Cardiac muscle cell (in vitro differentiated cells and primary cell): ENCODE results near the gene ACAN. TPM values are rescaled to one million over a fixed set of nuclear protein-coding genes. Genes with fewer than 3 reads are reported as not detected.

Experiments used
- DNase-seq, 2 donors: peaks; one replicate each; pipeline versions ENCODE4 v3.0.0 to v3.0.0-alpha.2; 2010 to 2017; ENCODE audit warnings: low read depth in 1 of 2, low spot score in 1 of 2
- H3K27ac ChIP-seq: fragments of 200-600 bp; sonication (generic); 2 replicates; pipeline ENCODE4 v1.5.1; 2016
- H3K27me3 ChIP-seq: fragments of 200-600 bp; sonication (generic); 2 replicates; pipeline ENCODE4 v1.6.0; 2016; ENCODE audit warnings: control low read depth
- H3K36me3 ChIP-seq: fragments of 200-600 bp; sonication (generic); 2 replicates; pipeline ENCODE4 v1.5.1; 2016; ENCODE audit warnings: control low read depth
- H3K4me1 ChIP-seq: fragments of 200-600 bp; sonication (generic); 2 replicates; pipeline ENCODE4 v1.8.1; 2017; ENCODE audit warnings: low read depth, mild to moderate bottlenecking, mixed run types
- H3K4me3 ChIP-seq: fragments of 200-600 bp; sonication (generic); 2 replicates; pipeline ENCODE4 v1.5.1; 2016; ENCODE audit warnings: mild to moderate bottlenecking
- H3K9me3 ChIP-seq: fragments of 200-600 bp; sonication (generic); 2 replicates; pipeline ENCODE4 v1.5.1; 2017; ENCODE audit warnings: low read depth, mild to moderate bottlenecking, control low read depth
- polyA plus RNA-seq: library from polyadenylated mRNA; unstranded; fragments of >200 nt; fragmentation: Nextera tagmentation; extraction: Ambion mirVana; gene quantifications from 2 replicates; pipeline ENCODE4 v1.2.1, GENCODE V29; 2016
- total RNA-seq: library from RNA; depleted of rRNA; stranded (reverse); fragments of >200 nt; gene quantifications from 2 replicates; pipeline ENCODE4 v1.2.3, GENCODE V29; 2016
- TF ChIP-seq, protein P1 (sequence below): IDR thresholded peaks from 2 replicates; pipeline ENCODE4 v1.5.1; 2012; ENCODE audit warnings: low read depth, mild to moderate bottlenecking, low read length

Gene ACAN
- total and polyA plus RNA-seq, 2 experiments from 2014 or later: 0.71 to 0.91 TPM

GRCh38 chr15:88800738-88801137, 2.5 kb upstream of the ACAN start:
- no peak overlapping the region for H3K27ac ChIP-seq
- H3K27me3 ChIP-seq: peaks cover 80% of the 10 kb centered on the region
- H3K4me1 ChIP-seq: no peaks in the 10 kb centered on the region
- TF ChIP-seq, protein P1, sequence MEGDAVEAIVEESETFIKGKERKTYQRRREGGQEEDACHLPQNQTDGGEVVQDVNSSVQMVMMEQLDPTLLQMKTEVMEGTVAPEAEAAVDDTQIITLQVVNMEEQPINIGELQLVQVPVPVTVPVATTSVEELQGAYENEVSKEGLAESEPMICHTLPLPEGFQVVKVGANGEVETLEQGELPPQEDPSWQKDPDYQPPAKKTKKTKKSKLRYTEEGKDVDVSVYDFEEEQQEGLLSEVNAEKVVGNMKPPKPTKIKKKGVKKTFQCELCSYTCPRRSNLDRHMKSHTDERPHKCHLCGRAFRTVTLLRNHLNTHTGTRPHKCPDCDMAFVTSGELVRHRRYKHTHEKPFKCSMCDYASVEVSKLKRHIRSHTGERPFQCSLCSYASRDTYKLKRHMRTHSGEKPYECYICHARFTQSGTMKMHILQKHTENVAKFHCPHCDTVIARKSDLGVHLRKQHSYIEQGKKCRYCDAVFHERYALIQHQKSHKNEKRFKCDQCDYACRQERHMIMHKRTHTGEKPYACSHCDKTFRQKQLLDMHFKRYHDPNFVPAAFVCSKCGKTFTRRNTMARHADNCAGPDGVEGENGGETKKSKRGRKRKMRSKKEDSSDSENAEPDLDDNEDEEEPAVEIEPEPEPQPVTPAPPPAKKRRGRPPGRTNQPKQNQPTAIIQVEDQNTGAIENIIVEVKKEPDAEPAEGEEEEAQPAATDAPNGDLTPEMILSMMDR: no peak
- no peak for DNase-seq
- H3K9me3 ChIP-seq: no peaks in the 10 kb centered on the region
- no peaks in the 10 kb centered on the region for H3K36me3 ChIP-seq
- H3K4me3 ChIP-seq: no peak overlapping the region

DNA sequence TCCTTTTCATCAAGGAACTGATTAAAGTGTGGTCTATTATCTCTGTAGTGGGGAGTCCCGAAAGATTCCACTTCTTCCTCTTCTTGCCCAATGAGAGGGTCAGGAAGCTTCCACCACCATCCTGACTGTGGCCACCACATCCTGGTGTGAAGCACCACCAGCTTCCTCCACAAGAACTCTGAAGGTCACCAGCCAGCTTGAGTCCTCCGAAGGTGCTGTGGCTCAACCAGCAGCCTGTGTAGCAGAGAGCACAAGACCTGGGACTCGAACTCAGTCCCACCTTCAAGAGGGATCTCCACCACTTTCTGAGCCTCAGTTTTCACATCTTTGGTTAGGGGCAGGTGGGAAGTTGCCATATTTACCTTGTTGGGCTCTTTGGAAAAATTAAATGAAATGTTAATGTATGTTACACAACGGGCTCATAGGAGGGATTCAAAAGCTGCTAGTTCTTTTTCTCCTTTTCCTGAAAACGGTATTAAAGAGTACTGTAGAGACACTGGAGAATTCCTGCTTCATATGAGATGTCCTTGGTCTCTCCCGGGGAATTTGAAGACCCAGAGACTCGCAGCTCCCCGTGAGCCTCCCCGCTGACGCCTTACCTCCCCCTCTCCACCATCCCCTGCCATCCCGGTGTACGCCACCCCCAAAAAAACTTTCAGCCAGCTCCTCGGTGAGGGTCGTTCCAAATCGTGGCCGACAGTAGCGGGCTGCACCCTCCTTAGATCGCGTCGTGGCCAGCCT, 816 bp upstream of the ACAN start:
- TF ChIP-seq, protein P1: no peak
- H3K36me3 ChIP-seq: no peaks in the 10 kb centered on the region
- no peak for DNase-seq
- H3K4me3 ChIP-seq: peak overlapping the region; percentile 56
- H3K4me1 ChIP-seq: no peaks in the 10 kb centered on the region
- H3K27me3 ChIP-seq: peaks cover 78% of the 10 kb centered on the region
- no peak overlapping the region for H3K27ac ChIP-seq
- no peaks in the 10 kb centered on the region for H3K9me3 ChIP-seq

- TF ChIP-seq, protein P1: no peak
- H3K4me1 ChIP-seq: no peaks in the 10 kb centered on the region
- no peak overlapping the region for H3K27ac ChIP-seq
- H3K27me3 ChIP-seq: peaks cover 75% of the 10 kb centered on the region
- peak overlapping the region; percentile 56 for H3K4me3 ChIP-seq
- H3K36me3 ChIP-seq: no peaks in the 10 kb centered on the region
- no peaks in the 10 kb centered on the region for H3K9me3 ChIP-seq
- DNase-seq: no peak
These were observed 320 bp upstream of the ACAN start for GRCh38 chr15:88802991-88803240.

DNA sequence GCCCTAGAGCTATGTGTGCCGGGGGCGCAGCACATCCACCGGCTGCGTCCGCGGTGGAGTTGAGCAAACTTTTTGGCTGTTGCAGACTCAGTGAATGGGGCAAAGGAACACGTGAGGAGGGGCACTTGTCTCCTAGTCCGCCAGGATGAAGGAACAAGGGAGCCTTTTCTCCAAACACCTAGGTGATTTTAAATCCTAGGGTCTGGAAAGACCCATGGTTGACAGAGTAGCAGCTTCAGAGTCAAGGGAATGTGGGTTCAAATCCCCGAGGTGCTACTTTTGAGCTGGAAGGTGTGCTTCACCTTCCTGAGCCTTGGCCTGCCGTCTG, 648 bp downstream of the ACAN start:
- TF ChIP-seq, protein P1: no peak
- no peak for DNase-seq
- no peaks in the 10 kb centered on the region for H3K4me1 ChIP-seq
- H3K27me3 ChIP-seq: peaks cover 66% of the 10 kb centered on the region
- H3K27ac ChIP-seq: no peak overlapping the region
- H3K9me3 ChIP-seq: no peaks in the 10 kb centered on the region
- no peaks in the 10 kb centered on the region for H3K36me3 ChIP-seq
- peak overlapping the region; percentile 56 for H3K4me3 ChIP-seq

- no peak overlapping the region for H3K27ac ChIP-seq
- DNase-seq: no peak
- H3K27me3 ChIP-seq: peaks cover 64% of the 10 kb centered on the region
- no peak overlapping the region for H3K4me3 ChIP-seq
- TF ChIP-seq, protein P1: no peak
- H3K4me1 ChIP-seq: no peaks in the 10 kb centered on the region
- no peaks in the 10 kb centered on the region for H3K36me3 ChIP-seq
- no peaks in the 10 kb centered on the region for H3K9me3 ChIP-seq
These were observed 1.0 kb downstream of the ACAN start for GRCh38 chr15:88804257-88804656.
